ENCODE data around the gene C17orf67.

The C17orf67 gene

DNA sequence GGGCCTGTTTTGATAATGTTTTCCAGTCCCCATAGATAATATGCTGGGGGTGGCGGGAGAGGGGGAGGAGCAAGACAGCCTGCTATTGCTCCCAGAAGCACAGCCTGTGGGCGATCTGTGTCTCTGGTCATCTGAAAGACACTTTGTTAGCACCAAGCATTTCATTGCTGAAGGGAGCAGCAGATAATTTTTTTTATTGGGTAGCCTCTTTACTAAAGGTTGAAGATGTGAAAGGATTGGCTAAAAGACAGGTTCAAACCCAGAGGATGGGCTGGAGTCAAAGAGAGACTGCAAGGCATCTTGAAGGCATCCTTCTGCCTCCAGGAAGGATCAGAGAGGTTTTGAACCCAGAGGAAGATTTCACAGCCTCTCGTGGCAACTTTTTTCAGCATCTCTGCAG is 60.6 kb downstream of the C17orf67 start:
- TF ChIP-seq, protein P1, sequence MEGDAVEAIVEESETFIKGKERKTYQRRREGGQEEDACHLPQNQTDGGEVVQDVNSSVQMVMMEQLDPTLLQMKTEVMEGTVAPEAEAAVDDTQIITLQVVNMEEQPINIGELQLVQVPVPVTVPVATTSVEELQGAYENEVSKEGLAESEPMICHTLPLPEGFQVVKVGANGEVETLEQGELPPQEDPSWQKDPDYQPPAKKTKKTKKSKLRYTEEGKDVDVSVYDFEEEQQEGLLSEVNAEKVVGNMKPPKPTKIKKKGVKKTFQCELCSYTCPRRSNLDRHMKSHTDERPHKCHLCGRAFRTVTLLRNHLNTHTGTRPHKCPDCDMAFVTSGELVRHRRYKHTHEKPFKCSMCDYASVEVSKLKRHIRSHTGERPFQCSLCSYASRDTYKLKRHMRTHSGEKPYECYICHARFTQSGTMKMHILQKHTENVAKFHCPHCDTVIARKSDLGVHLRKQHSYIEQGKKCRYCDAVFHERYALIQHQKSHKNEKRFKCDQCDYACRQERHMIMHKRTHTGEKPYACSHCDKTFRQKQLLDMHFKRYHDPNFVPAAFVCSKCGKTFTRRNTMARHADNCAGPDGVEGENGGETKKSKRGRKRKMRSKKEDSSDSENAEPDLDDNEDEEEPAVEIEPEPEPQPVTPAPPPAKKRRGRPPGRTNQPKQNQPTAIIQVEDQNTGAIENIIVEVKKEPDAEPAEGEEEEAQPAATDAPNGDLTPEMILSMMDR (conservative IDR thresholded peaks at IDR 0.05) = no peak
- no peak for TF ChIP-seq ZFX (IDR thresholded peaks at IDR 0.05)
- H3K27ac ChIP-seq = no peak overlapping the region

DNA sequence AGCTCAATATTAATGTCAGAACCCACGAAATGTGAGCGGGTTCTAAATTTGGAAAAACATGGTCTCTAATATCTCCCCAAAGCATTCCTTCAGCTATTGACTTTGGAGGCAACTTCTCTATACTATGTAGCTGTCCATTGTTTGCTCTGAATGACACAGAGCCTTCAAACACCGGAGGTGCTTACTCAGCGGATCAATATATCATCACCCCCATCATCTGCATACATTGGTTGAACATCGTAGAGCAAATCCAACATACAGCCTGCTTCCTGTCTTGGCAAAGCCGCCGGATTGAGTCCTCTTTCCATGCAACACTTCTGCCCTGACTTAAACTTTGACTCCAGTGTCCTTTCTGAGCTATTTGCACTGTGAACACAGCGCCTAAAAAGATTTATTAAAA is 61.3 kb downstream of the C17orf67 start:
- H3K27ac ChIP-seq = no peak overlapping the region
- TF ChIP-seq, protein P1 (conservative IDR thresholded peaks at IDR 0.05) = no peak
- TF ChIP-seq ZFX (IDR thresholded peaks at IDR 0.05) = no peak

DNA sequence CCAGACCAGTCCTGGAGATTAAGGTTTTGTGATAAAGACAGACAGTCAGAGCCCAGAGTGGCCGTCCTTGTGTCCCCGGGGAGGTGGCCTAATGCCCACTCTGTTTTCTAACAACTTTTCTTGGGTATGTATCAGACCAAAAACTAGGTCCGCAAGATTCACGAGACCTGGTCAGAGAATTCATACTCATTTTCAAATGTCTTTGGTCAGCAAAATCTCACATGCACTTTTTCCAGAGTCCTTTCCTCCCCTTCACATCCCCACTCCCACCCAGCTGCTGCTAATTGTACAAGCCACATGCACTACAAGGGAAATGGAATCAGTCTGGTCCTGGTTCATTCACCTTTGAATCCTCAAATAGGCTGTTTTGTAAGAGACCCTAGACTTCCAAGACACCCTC is 61.7 kb downstream of the C17orf67 start:
- TF ChIP-seq, protein P1 (conservative IDR thresholded peaks at IDR 0.05) = no peak
- no peak for TF ChIP-seq ZFX (IDR thresholded peaks at IDR 0.05)
- no peak overlapping the region for H3K27ac ChIP-seq

DNA sequence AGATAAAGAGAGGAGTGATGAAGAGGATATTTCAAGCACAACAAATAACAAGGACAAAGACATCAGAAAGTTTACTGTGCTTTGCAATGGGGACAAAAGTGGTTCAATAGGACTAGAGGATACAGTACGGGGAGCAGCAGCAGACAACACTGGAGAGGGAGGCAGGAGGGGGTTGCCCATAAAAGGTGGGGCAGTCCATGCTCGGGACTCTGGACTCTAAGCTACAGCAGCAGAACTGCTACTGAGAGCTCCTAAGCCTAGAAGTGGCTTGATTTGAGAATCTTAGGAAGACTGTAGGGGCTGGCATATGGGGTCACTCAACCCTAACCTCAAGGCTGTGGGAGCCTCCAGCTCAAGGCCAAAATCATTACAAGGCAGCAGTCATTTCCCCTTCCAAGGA is 62.2 kb downstream of the C17orf67 start:
- no peak overlapping the region for H3K27ac ChIP-seq
- TF ChIP-seq, protein P1 (conservative IDR thresholded peaks at IDR 0.05) = no peak
- no peak for TF ChIP-seq ZFX (IDR thresholded peaks at IDR 0.05)

DNA sequence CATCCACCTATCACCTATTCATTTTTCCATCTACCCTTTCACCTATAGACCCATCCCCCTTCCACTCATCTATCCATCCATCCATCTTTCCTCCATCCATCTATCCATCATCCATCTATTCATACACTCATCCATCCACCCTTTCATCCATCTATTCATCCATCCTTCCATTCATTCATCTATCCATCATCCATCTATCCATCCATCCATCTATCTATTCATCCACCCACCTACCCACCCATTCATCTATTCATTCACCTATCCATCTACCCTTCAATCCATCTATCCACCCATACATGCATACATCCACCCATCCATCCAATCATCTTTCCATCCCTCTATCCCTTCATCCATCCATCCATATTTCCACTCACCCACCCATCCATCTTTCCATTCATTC is 63.3 kb downstream of the C17orf67 start:
- no peak for TF ChIP-seq ZFX (IDR thresholded peaks at IDR 0.05)
- TF ChIP-seq, protein P1 (conservative IDR thresholded peaks at IDR 0.05) = no peak

DNA sequence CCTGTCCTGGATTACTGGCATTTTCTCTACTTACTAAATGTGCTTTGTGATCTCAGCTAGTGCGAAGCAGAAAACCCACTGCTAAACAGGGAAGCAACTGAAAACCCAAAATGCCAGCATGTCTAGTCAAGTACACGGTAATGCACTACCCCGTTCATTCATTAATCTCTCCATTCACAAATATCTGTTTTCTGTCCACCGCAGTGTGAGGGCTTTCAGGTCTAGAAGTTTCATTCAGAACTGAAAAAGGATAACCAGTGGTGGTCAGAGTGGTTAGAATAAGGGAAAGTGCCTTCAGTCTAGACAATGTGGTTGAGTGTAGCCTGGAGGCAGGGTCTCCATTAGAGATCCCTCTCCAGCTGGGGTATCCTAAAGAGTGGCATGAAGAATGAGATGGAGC is 68.3 kb downstream of the C17orf67 start:
- TF ChIP-seq, protein P1 (conservative IDR thresholded peaks at IDR 0.05) = no peak
- no peak for TF ChIP-seq ZFX (IDR thresholded peaks at IDR 0.05)
- no peak overlapping the region for H3K27ac ChIP-seq

More for the DNA sequence above, 63.3 kb downstream of the C17orf67 start:
- no peak overlapping the region for H3K27ac ChIP-seq

DNA sequence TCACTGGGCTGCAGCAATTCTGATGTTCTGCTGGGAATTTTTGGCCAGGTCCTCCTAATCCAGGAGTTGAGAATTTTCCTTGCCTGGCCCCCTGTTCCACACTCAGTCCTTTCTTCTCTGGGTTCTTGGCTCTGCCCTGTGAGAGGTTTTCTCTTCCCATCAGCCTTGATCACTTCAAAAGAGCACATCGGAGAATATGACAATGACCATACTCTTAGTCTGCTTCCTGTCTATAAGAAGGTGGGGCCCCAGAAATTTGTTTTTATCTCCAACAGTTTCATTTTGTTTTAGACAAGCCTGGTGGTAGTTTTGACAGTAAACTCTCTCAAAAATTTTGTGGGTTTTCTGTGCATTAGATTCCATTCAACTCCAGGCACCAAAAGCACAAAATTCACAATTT is 70.7 kb downstream of the C17orf67 start:
- no peak for TF ChIP-seq ZFX (IDR thresholded peaks at IDR 0.05)
- TF ChIP-seq, protein P1 (conservative IDR thresholded peaks at IDR 0.05) = no peak
- no peak overlapping the region for H3K27ac ChIP-seq
